Measurements from ENCODE around the gene PNLIPRP3. TPM values are rescaled to one million over a fixed set of nuclear protein-coding genes. Genes with fewer than 3 reads are reported as not detected.

The PNLIPRP3 gene
- total and polyA plus RNA-seq, 2 of the 8 experiments (the other 6 are each of a cell fraction or from before 2014, with no cell fraction given) = not detected

DNA sequence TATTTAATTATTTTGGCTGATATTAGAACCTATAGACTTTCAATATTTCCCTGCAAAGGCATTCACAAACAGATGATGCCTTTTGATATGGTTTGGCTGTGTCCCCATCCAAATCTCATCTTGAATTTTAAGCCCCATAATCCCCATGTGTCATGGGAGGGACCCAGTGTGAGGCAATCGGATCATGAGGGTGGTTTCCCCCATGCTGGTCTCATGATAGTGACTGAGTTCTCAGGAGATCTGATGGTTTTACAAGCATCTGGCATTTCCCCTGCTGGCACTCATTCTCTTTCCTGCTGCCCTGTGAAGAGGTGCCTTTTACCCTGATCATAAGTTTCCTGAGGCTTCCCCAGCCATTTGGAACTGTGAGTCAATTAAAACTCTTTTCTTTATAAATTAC, 9.3 kb upstream of the PNLIPRP3 start:
- no peak overlapping the region for H3K56ac ChIP-seq (replicated peaks; ENCODE audit: insufficient read length, low read depth, low read length)
- H3K18ac ChIP-seq (ENCODE audit: extremely low read depth, low read length) = no peak overlapping the region
- no peak overlapping the region for H4K91ac ChIP-seq (replicated peaks; ENCODE audit: insufficient read length, low read length)
- ChIA-PET POLR2A (ENCODE audit: partially characterized antibody) (no interaction called here), CTCF (ENCODE audit: partially characterized antibody) (no interaction called here)
- H3K9me3 ChIP-seq (ENCODE audit: insufficient read depth in 2 of 2, low read depth in 1 of 2, low read length in 1 of 2) = no peaks in the 10 kb centered on the region
- no peaks in the 10 kb centered on the region for H3K36me3 ChIP-seq (ENCODE audit: control insufficient read depth in 2 of 4, insufficient read depth in 4 of 4, low read length in 3 of 4)
- no peak overlapping the region for H3K4me3 ChIP-seq (ENCODE audit: extremely low read depth in 1 of 4, insufficient read depth in 2 of 4, low read depth in 3 of 4, low read length in 4 of 4)
- DNase-seq (ENCODE audit: low read depth in 1 of 2, low spot score in 2 of 2) = no peak
- no peaks in the 10 kb centered on the region for H3K27me3 ChIP-seq (replicated peaks in 1 of 4; ENCODE audit: control insufficient read depth in 3 of 4, extremely low read depth in 1 of 4, insufficient read depth in 3 of 4, low read length in 3 of 4)
- H3K23ac ChIP-seq (ENCODE audit: insufficient read length) = no peak overlapping the region
- TF ChIP-seq TAF7 (optimal IDR thresholded peaks at IDR 0.05; ENCODE audit: borderline replicate concordance, low read depth, low read length) = no peak
- no peak for TF ChIP-seq SP4 (IDR thresholded peaks at IDR 0.05; ENCODE audit: low read length)
- TF ChIP-seq RXRA (IDR thresholded peaks at IDR 0.05; ENCODE audit: insufficient read depth, low read depth, low read length) = no peak
- no peak for TF ChIP-seq EZH2 (IDR thresholded peaks at IDR 0.05; ENCODE audit: low read depth, low read length, severe bottlenecking)
- TF ChIP-seq HDAC6 (IDR thresholded peaks at IDR 0.05; ENCODE audit: low read depth, low read length) = no peak
- H3K23me2 ChIP-seq (ENCODE audit: low read depth, low read length) = no peaks in the 10 kb centered on the region
- no peak overlapping the region for H3K4ac ChIP-seq (replicated peaks; ENCODE audit: insufficient read length, low read depth, low read length)
- H2BK20ac ChIP-seq (ENCODE audit: low read length) = no peak overlapping the region
- H3K79me2 ChIP-seq (ENCODE audit: control insufficient read depth in 1 of 2, insufficient read depth in 2 of 2, low read length in 2 of 2) = no peaks in the 10 kb centered on the region
- H2BK15ac ChIP-seq (ENCODE audit: low read length) = no peak overlapping the region
- H3K79me1 ChIP-seq (ENCODE audit: low read depth, low read length) = no peaks in the 10 kb centered on the region
- no peak overlapping the region for H3K14ac ChIP-seq (ENCODE audit: insufficient read length)
- H2AK5ac ChIP-seq (ENCODE audit: low read depth, low read length) = no peak overlapping the region
- H2BK120ac ChIP-seq (replicated peaks; ENCODE audit: low read depth, low read length) = no peak overlapping the region
- no peak overlapping the region for H2BK5ac ChIP-seq (ENCODE audit: low read depth, low read length)
- H4K20me1 ChIP-seq (replicated peaks in 1 of 2; ENCODE audit: control insufficient read depth in 1 of 2, insufficient read depth in 2 of 2, low read length in 2 of 2) = no peaks in the 10 kb centered on the region
- H2BK12ac ChIP-seq (ENCODE audit: low read depth, low read length) = no peak overlapping the region
- H3K4me1 ChIP-seq (replicated peaks in 1 of 4; ENCODE audit: control insufficient read depth in 3 of 4, insufficient read depth in 4 of 4, low read length in 3 of 4) = no peaks in the 10 kb centered on the region
- no peak overlapping the region for H3K27ac ChIP-seq (ENCODE audit: low read depth, low read length)
- no peak for FAIRE-seq
- H3K4me2 ChIP-seq (ENCODE audit: insufficient read depth in 1 of 2, low read depth in 2 of 2, low read length in 2 of 2) = no peak overlapping the region
- 87% methylated on average over 1 of the region's 1 CpG; no CpG with 5 or more reads in 1 of the 2 experiments for WGBS, 2 experiments (ENCODE audit: extremely low coverage in 1 of 2, insufficient coverage in 1 of 2, insufficient read length in 1 of 2, insufficient replicate concordance in 2 of 2, low coverage in 1 of 2, low lambda C conversion rate in 2 of 2, missing lambda C conversion rate in 1 of 2)
- H2AFZ ChIP-seq (ENCODE audit: low read length) = no peak overlapping the region
- no peak overlapping the region for H4K8ac ChIP-seq (ENCODE audit: extremely low read depth, insufficient read depth, low read length)
- H3K9ac ChIP-seq (replicated peaks in 1 of 4; ENCODE audit: extremely low read depth in 1 of 4, low read depth in 3 of 4, low read length in 3 of 4) = no peak overlapping the region
- no peak overlapping the region for H4K5ac ChIP-seq (ENCODE audit: insufficient read length, low read depth, low read length)
